Fibroblast of the conjunctiva (primary cell): ENCODE data around the gene USP22.
"Not testable (repeated sequence)": the region's sequence is repeated elsewhere in the genome, so short reads cannot be mapped to it uniquely, and the experiment has no call there.

Experiments
- DNase-seq: peaks from one replicate; pipeline ENCODE4 v3.0.0-alpha.2; 2010; ENCODE audit warnings: low read depth

Gene USP22

GRCh38 chr17:21042458-21043295 is at the start of gene USP22:
USP22 (minus strand) TSS chr17:21043011; CDS start chr17:21042835, 176 bp downstream.
- no peak for DNase-seq

- no peak for DNase-seq
Observed at GRCh38 chr17:21090902-21091618, 48.2 kb upstream of the USP22 start.

- DNase-seq, result no peak
Observed at GRCh38 chr17:21089933-21090901, 47.4 kb upstream of the USP22 start.

- no peak for DNase-seq
Observed at GRCh38 chr17:21089145-21089544, 46.3 kb upstream of the USP22 start.

GRCh38 chr17:21085707-21086106 is 42.9 kb upstream of the USP22 start:
- no peak for DNase-seq

GRCh38 chr17:21085280-21085679 is 42.5 kb upstream of the USP22 start:
- DNase-seq, result not testable (repeated sequence)

- no peak for DNase-seq
Observed at GRCh38 chr17:21082001-21082436, 39.2 kb upstream of the USP22 start.

GRCh38 chr17:21079196-21079595 is 36.4 kb upstream of the USP22 start:
- DNase-seq, result no peak

GRCh38 chr17:21078016-21078780 is 35.4 kb upstream of the USP22 start:
- DNase-seq, result no peak

GRCh38 chr17:21077281-21077680 is 34.5 kb upstream of the USP22 start:
- no peak for DNase-seq

GRCh38 chr17:21076242-21076641 is 33.4 kb upstream of the USP22 start:
- no peak for DNase-seq

GRCh38 chr17:21075739-21076085 is 32.9 kb upstream of the USP22 start:
- DNase-seq, result no peak

- DNase-seq, result no peak
Observed at GRCh38 chr17:21072745-21073197, 30.0 kb upstream of the USP22 start.

GRCh38 chr17:21066394-21066793 is 23.6 kb upstream of the USP22 start:
- no peak for DNase-seq

- no peak for DNase-seq
Observed at GRCh38 chr17:21061971-21062526, 19.2 kb upstream of the USP22 start.

- DNase-seq, result no peak
Observed at GRCh38 chr17:21061158-21061835, 18.5 kb upstream of the USP22 start.

- DNase-seq, result no peak
Observed at GRCh38 chr17:21059761-21060160, 16.9 kb upstream of the USP22 start.

GRCh38 chr17:21058098-21058893 is 15.5 kb upstream of the USP22 start:
- DNase-seq, result no peak

GRCh38 chr17:21053056-21053455 is 10.2 kb upstream of the USP22 start:
- not testable (repeated sequence) for DNase-seq

- no peak for DNase-seq
Observed at GRCh38 chr17:21049457-21049856, 6.6 kb upstream of the USP22 start.
